D721Med (cell line): Measurements from ENCODE around the gene GPC3.

Experiments used
- DNase-seq: peaks from one replicate; pipeline ENCODE4 v3.0.0; 2011; ENCODE audit warnings: low spot score; ENCODE audit not compliant: insufficient read length
- FAIRE-seq: peaks from 2 replicates; lab custom pipeline; 2011; peaks lifted over from hg19 to GRCh38; lab: Jason Lieb, UNC
- CTCF ChIP-seq: IDR thresholded peaks from 2 replicates; pipeline ENCODE4 v1.5.1; 2012; ENCODE audit warnings: mild to moderate bottlenecking, control low read depth; ENCODE audit not compliant: insufficient read depth; ENCODE audit errors: missing control alignments

The GPC3 gene

GRCh38 chrX:133598601-133599335, 386.6 kb downstream of the GPC3 start:
- FAIRE-seq (no peak), DNase-seq (no peak)
- TF ChIP-seq CTCF: no peak

- FAIRE-seq (no peak), DNase-seq (no peak)
- no peak for TF ChIP-seq CTCF
These were observed 391.2 kb downstream of the GPC3 start for GRCh38 chrX:133594156-133594555.

- no peak for TF ChIP-seq CTCF
- FAIRE-seq (no peak), DNase-seq (no peak)
These were observed 391.9 kb downstream of the GPC3 start for GRCh38 chrX:133593531-133593930.

GRCh38 chrX:133590703-133591505, 394.5 kb downstream of the GPC3 start:
- TF ChIP-seq CTCF: no peak
- no peak for DNase-seq
- no peak for FAIRE-seq

GRCh38 chrX:133588827-133589226, 396.6 kb downstream of the GPC3 start:
- FAIRE-seq (no peak), DNase-seq (no peak)
- TF ChIP-seq CTCF: no peak

GRCh38 chrX:133587818-133588217, 397.6 kb downstream of the GPC3 start:
- no peak for FAIRE-seq
- no peak for TF ChIP-seq CTCF
- DNase-seq: no peak

GRCh38 chrX:133587071-133587470, 398.3 kb downstream of the GPC3 start:
- FAIRE-seq: no peak

More at GRCh38 chrX:133587071-133587470, 398.3 kb downstream of the GPC3 start:
- no peak for DNase-seq
- TF ChIP-seq CTCF: no peak
